Caco-2 (cell line): ENCODE data around the gene HPCA. TPM values are rescaled to one million over a fixed set of nuclear protein-coding genes. Genes with fewer than 3 reads are reported as not detected.

Source experiments
- BruUV-seq: library from RNA; stranded (reverse); fragments of 400-500 nt; replicated peaks from 2 replicates; lab custom pipeline; 2021; lab: Mats Ljungman, UMichigan
- CTCF ChIA-PET: fragments of 300-600 bp; sonication (Branson Sonifier 250); formaldehyde crosslinking; loops from one replicate; lab custom pipeline; 2022; ENCODE audit warnings: antibody characterized with exemption; lab: Charles Lee
- POLR2A ChIA-PET: fragments of 300-600 bp; sonication (Branson Sonifier 250); formaldehyde crosslinking; loops from one replicate; lab custom pipeline; 2022; ENCODE audit warnings: antibody characterized with exemption; lab: Charles Lee
- DNase-seq, 2 experiments: peaks; one replicate each; pipeline versions ENCODE4 v3.0.0 to v3.0.0-alpha.2; 2020 to 2022
- H3K27me3 ChIP-seq: replicated peaks from 2 replicates; pipeline ENCODE4 v1.6.0; 2011; ENCODE audit warnings: low read length; ENCODE audit not compliant: control insufficient read depth, insufficient read depth
- H3K36me3 ChIP-seq: 2 replicates; pipeline ENCODE4 v1.5.1; 2011; ENCODE audit warnings: low read length; ENCODE audit not compliant: control insufficient read depth, insufficient read depth
- H3K4me1 ChIP-seq: fragments of 250-450 bp; sonication (Bioruptor Pico); 2 replicates; pipeline ENCODE4 v1.5.1; 2020; ENCODE audit warnings: mild to moderate bottlenecking
- H3K4me3 ChIP-seq: 2 replicates; pipeline ENCODE4 v1.5.1; 2011; ENCODE audit warnings: low read depth, mild to moderate bottlenecking, control low read depth, low read length
- H3K9me3 ChIP-seq: fragments of 250-450 bp; sonication (Bioruptor Pico); 2 replicates; pipeline ENCODE4 v1.5.1; 2020; ENCODE audit warnings: mild to moderate bottlenecking, moderate library complexity
- H3K27ac Mint-ChIP-seq: one replicate; pipeline ENCODE4 v1.8.0; 2022; ENCODE audit warnings: mixed read lengths; ENCODE audit not compliant: unreplicated experiment
- H3K27me3 Mint-ChIP-seq: one replicate; pipeline ENCODE4 v1.8.0; 2022; ENCODE audit warnings: mixed read lengths; ENCODE audit not compliant: insufficient read depth, unreplicated experiment
- H3K36me3 Mint-ChIP-seq: one replicate; pipeline ENCODE4 v1.8.0; 2022; ENCODE audit warnings: mild to moderate bottlenecking, mixed read lengths; ENCODE audit not compliant: insufficient read depth, unreplicated experiment
- H3K4me1 Mint-ChIP-seq: one replicate; pipeline ENCODE4 v1.8.0; 2022; ENCODE audit warnings: low read depth, mixed read lengths; ENCODE audit not compliant: unreplicated experiment
- H3K4me3 Mint-ChIP-seq: one replicate; pipeline ENCODE4 v1.8.0; 2022; ENCODE audit warnings: mild to moderate bottlenecking, moderate library complexity, mixed read lengths; ENCODE audit not compliant: unreplicated experiment
- H3K9me3 Mint-ChIP-seq: one replicate; pipeline ENCODE4 v1.8.0; 2022; ENCODE audit warnings: mixed read lengths; ENCODE audit not compliant: unreplicated experiment
- CTCF ChIP-seq, 2 experiments: fragments of 200-600 bp in 1 of 2; IDR thresholded peaks; 1 replicate in 1 of 2; 2 replicates in 1 of 2; pipeline versions ENCODE4 v1.5.1 to v1.8.0; 2011 to 2022; ENCODE audit warnings: antibody characterized with exemption in 1 of 2, control low read depth in 1 of 2, inconsistent platforms in 1 of 2, low read depth in 1 of 2, low read length in 1 of 2, mild to moderate bottlenecking in 1 of 2, moderate library complexity in 1 of 2; ENCODE audit not compliant: insufficient read depth in 1 of 2, severe bottlenecking in 1 of 2, unreplicated experiment in 1 of 2
- intact Hi-C: fragments of 100-400 bp; cut with micrococcal nuclease; formaldehyde crosslinking; loops from one replicate; pipeline ENCODE4 v1.10.0; 2022; ENCODE audit not compliant: unreplicated experiment
- total RNA-seq: library from RNA; stranded (reverse); gene quantifications from 2 replicates; pipeline ENCODE4 v1.2.3, GENCODE V29; 2022

HPCA gene
- total RNA-seq, 1 experiment from 2014 or later: not detected

GRCh38 chr1:32915766-32916706, 29.7 kb downstream of the HPCA start:
- ChIA-PET CTCF (no interaction called here), POLR2A (no interaction called here)
- H3K27ac Mint-ChIP-seq: no peak overlapping the region
- no TSS peak for BruUV-seq
- no peak for TF ChIP-seq CTCF (IDR thresholded peaks at IDR 0.05; ENCODE audit: insufficient read depth in 1 of 2, low read depth in 1 of 2, low read length in 1 of 2, severe bottlenecking in 1 of 2, unreplicated experiment in 1 of 2)
- Histone ChIP-seq H3K27me3 (no peaks in the 10 kb centered on the region), H3K9me3 (no peaks in the 10 kb centered on the region), H3K36me3 (no peaks in the 10 kb centered on the region), H3K4me1 (no peaks in the 10 kb centered on the region), H3K4me3 (no peak overlapping the region)
- H3K4me1 Mint-ChIP-seq: no peaks in the 10 kb centered on the region
- H3K36me3 Mint-ChIP-seq: no peaks in the 10 kb centered on the region
- DNase-seq: no peak
- intact Hi-C loops: no loop called here
- H3K27me3 Mint-ChIP-seq: no peaks in the 10 kb centered on the region
- no peaks in the 10 kb centered on the region for H3K9me3 Mint-ChIP-seq
- no peak overlapping the region for H3K4me3 Mint-ChIP-seq

- no peaks in the 10 kb centered on the region for H3K36me3 ChIP-seq
- TF ChIP-seq CTCF (IDR thresholded peaks at IDR 0.05; ENCODE audit: insufficient read depth in 1 of 2, low read depth in 1 of 2, low read length in 1 of 2, severe bottlenecking in 1 of 2, unreplicated experiment in 1 of 2): no peak
- H3K4me3 ChIP-seq: no peak overlapping the region
- no peak for DNase-seq
- Mint-ChIP-seq H3K4me1 (no peaks in the 10 kb centered on the region), H3K27me3 (no peaks in the 10 kb centered on the region), H3K4me3 (no peak overlapping the region), H3K36me3 (no peaks in the 10 kb centered on the region), H3K27ac (no peak overlapping the region), H3K9me3 (no peaks in the 10 kb centered on the region)
- no peaks in the 10 kb centered on the region for H3K9me3 ChIP-seq
- no peaks in the 10 kb centered on the region for H3K27me3 ChIP-seq
- intact Hi-C loops: no loop called here
- H3K4me1 ChIP-seq: no peaks in the 10 kb centered on the region
- no TSS peak for BruUV-seq
- POLR2A ChIA-PET: no interaction called here
- CTCF ChIA-PET: no interaction called here
These were observed 31.2 kb downstream of the HPCA start for GRCh38 chr1:32917521-32917920.

- no peak overlapping the region for H3K4me3 Mint-ChIP-seq
- H3K36me3 Mint-ChIP-seq: no peaks in the 10 kb centered on the region
- Histone ChIP-seq H3K9me3 (no peaks in the 10 kb centered on the region), H3K36me3 (no peaks in the 10 kb centered on the region), H3K4me1 (no peaks in the 10 kb centered on the region), H3K4me3 (no peak overlapping the region), H3K27me3 (no peaks in the 10 kb centered on the region)
- DNase-seq: no peak
- no peaks in the 10 kb centered on the region for H3K4me1 Mint-ChIP-seq
- no peak overlapping the region for H3K27ac Mint-ChIP-seq
- no peaks in the 10 kb centered on the region for H3K27me3 Mint-ChIP-seq
- intact Hi-C loops: no loop called here
- BruUV-seq: no TSS peak
- no peaks in the 10 kb centered on the region for H3K9me3 Mint-ChIP-seq
- POLR2A ChIA-PET: no interaction called here
- TF ChIP-seq CTCF (IDR thresholded peaks at IDR 0.05; ENCODE audit: insufficient read depth in 1 of 2, low read depth in 1 of 2, low read length in 1 of 2, severe bottlenecking in 1 of 2, unreplicated experiment in 1 of 2): no peak
- CTCF ChIA-PET: no interaction called here
These were observed 31.9 kb downstream of the HPCA start for GRCh38 chr1:32918179-32918578.
